GM12878 (cell line): ENCODE measurements around the gene NKAIN2. TPM values are rescaled to one million over a fixed set of nuclear protein-coding genes. Genes with fewer than 3 reads are reported as not detected.

Experiments
- HDAC2 ChIP-seq: fragments of 200-600 bp; sonication (generic); IDR thresholded peaks from 2 replicates; pipeline ENCODE4 v1.6.1; 2017
- MEF2A ChIP-seq: IDR thresholded peaks from 2 replicates; pipeline ENCODE4 v1.6.1; 2011; ENCODE audit warnings: low read depth, mild to moderate bottlenecking, low read length, moderate library complexity; ENCODE audit not compliant: insufficient read depth
- MYB ChIP-seq: fragments of 150-350 bp; IDR thresholded peaks from 2 replicates; pipeline ENCODE4 v1.6.1; 2014; ENCODE audit warnings: mild to moderate bottlenecking, low read depth, low read length, borderline replicate concordance
- SMAD1 ChIP-seq: fragments of 450-650 bp; IDR thresholded peaks from 2 replicates; pipeline ENCODE4 v1.6.1; 2018; ENCODE audit warnings: mild to moderate bottlenecking, low read depth; ENCODE audit not compliant: partially characterized antibody
- SREBF1 ChIP-seq: IDR thresholded peaks from 2 replicates; pipeline ENCODE4 v1.6.1; 2012; ENCODE audit warnings: mild to moderate bottlenecking, low read length
- polyA plus RNA-seq, 11 experiments: library from polyadenylated mRNA; depleted of rRNA in 4 of 11; unstranded in 6 of 11; stranded (reverse) in 5 of 11; fragments of >200 nt; fragmentation: Nextera tagmentation in 4 of 11; fragmentation: Illumina TruSeq in 1 of 11; extraction: Ambion mirVana in 4 of 11; extraction: Trizol in 1 of 11; gene quantifications; 1 replicate in 1 of 11; 2 replicates in 10 of 11; pipeline versions ENCODE4 v1.2.1 to v1.2.3, GENCODE V29; 2011 to 2016; ENCODE audit warnings: inconsistent platforms in 2 of 11, missing spikeins in 2 of 11, low read depth in 1 of 11
- total RNA-seq, 4 experiments: library from RNA; depleted of rRNA in 3 of 4; stranded (reverse); fragments of >200 nt in 3 of 4; fragmentation: Illumina TruSeq in 1 of 4; extraction: Trizol in 1 of 4; gene quantifications; 2 replicates each; pipeline versions ENCODE4 v1.2.1 to v1.2.3, GENCODE V29; 2013 to 2021
- TF ChIP-seq, protein P1 (sequence below): fragments of 450-650 bp; IDR thresholded peaks from 2 replicates; pipeline ENCODE4 v1.6.1; 2017; ENCODE audit warnings: antibody characterized with exemption, mild to moderate bottlenecking, moderate library complexity
- TF ChIP-seq, protein P2 (sequence below): fragments of 450-650 bp; IDR thresholded peaks from 2 replicates; pipeline ENCODE4 v1.6.1; 2016; ENCODE audit warnings: mild to moderate bottlenecking, moderate library complexity, borderline replicate concordance

The NKAIN2 gene
- total and polyA plus RNA-seq, 10 of the 15 experiments (the other 5 are each of a cell fraction or from before 2014, with no cell fraction given) = not detected

DNA sequence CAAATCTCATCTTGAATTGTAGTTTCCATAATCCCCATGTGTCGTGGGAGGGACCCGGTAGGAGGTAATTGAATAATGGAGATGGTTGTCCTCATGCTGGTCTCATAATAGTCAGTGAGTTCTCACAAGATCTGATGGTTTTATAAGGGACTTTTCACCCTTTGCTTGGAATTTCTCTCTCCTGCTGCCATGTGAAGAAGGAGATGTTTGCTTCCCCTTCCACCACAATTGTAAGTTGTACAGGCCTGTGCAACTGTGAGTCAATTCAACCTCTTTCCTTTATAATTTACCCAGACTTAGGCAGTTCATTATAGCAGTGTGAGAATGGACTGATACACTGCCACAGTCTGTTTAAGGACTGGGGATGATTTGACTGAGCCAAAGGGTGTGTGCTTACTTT is 44.7 kb downstream of the NKAIN2 start (continued):
- TF ChIP-seq, protein P1, sequence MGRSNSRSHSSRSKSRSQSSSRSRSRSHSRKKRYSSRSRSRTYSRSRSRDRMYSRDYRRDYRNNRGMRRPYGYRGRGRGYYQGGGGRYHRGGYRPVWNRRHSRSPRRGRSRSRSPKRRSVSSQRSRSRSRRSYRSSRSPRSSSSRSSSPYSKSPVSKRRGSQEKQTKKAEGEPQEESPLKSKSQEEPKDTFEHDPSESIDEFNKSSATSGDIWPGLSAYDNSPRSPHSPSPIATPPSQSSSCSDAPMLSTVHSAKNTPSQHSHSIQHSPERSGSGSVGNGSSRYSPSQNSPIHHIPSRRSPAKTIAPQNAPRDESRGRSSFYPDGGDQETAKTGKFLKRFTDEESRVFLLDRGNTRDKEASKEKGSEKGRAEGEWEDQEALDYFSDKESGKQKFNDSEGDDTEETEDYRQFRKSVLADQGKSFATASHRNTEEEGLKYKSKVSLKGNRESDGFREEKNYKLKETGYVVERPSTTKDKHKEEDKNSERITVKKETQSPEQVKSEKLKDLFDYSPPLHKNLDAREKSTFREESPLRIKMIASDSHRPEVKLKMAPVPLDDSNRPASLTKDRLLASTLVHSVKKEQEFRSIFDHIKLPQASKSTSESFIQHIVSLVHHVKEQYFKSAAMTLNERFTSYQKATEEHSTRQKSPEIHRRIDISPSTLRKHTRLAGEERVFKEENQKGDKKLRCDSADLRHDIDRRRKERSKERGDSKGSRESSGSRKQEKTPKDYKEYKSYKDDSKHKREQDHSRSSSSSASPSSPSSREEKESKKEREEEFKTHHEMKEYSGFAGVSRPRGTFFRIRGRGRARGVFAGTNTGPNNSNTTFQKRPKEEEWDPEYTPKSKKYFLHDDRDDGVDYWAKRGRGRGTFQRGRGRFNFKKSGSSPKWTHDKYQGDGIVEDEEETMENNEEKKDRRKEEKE = no peak
- TF ChIP-seq HDAC2 = no peak
- TF ChIP-seq SREBF1 = no peak
- TF ChIP-seq, protein P2, sequence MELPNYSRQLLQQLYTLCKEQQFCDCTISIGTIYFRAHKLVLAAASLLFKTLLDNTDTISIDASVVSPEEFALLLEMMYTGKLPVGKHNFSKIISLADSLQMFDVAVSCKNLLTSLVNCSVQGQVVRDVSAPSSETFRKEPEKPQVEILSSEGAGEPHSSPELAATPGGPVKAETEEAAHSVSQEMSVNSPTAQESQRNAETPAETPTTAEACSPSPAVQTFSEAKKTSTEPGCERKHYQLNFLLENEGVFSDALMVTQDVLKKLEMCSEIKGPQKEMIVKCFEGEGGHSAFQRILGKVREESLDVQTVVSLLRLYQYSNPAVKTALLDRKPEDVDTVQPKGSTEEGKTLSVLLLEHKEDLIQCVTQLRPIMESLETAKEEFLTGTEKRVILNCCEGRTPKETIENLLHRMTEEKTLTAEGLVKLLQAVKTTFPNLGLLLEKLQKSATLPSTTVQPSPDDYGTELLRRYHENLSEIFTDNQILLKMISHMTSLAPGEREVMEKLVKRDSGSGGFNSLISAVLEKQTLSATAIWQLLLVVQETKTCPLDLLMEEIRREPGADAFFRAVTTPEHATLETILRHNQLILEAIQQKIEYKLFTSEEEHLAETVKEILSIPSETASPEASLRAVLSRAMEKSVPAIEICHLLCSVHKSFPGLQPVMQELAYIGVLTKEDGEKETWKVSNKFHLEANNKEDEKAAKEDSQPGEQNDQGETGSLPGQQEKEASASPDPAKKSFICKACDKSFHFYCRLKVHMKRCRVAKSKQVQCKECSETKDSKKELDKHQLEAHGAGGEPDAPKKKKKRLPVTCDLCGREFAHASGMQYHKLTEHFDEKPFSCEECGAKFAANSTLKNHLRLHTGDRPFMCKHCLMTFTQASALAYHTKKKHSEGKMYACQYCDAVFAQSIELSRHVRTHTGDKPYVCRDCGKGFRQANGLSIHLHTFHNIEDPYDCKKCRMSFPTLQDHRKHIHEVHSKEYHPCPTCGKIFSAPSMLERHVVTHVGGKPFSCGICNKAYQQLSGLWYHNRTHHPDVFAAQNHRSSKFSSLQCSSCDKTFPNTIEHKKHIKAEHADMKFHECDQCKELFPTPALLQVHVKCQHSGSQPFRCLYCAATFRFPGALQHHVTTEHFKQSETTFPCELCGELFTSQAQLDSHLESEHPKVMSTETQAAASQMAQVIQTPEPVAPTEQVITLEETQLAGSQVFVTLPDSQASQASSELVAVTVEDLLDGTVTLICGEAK = no peak
- TF ChIP-seq MYB = no peak
- no peak for TF ChIP-seq SMAD1
- no peak for TF ChIP-seq MEF2A
